Kidney glomerular epithelial cell (primary cell): ENCODE results near the gene STAG1.
"Not testable (repeated sequence)": the region's sequence is repeated elsewhere in the genome, so short reads cannot be mapped to it uniquely, and the experiment has no call there.

Experiments used
- DNase-seq: peaks from one replicate; lab custom pipeline; 2025; lab: John Stamatoyannopoulos, UW

STAG1 gene

DNA sequence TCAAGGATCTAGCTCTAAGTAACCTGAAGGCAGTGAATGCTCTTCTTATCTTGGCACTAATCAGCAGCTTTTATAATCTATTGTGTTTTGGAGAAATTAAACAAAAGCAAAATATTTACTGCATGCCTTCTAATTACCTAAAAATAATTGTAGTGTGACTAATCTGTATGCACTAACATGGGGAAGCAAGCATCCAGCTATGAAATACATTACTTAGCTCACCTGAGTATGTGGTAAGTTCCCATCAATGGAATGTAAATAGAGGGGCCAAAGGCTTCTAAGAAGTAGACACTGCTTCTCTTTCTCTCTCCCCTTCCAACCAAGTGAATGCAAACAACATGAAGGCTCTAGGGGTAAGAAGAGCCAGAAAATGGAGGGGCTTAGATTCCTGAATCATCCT, 165.6 kb downstream of the STAG1 start:
- DNase-seq: no peak

DNA sequence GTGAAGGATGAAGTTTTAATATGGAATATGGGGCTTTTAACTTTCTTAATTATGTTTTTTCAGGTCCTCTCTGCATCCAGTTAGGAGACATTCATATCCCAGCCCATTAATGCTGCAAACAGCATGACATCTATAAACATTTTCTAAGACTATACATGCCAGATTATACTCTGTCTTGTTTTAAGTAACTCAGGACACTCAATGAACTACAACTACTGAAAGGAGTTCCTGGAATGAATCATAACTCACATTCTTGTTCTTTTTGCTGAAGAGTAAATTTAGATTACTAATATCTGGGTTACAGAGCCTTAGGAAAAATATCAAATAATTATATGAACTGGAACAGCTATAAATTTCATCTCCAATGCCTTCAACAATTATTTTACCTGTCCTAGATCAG, 167.4 kb downstream of the STAG1 start:
- DNase-seq: no peak

- no peak for DNase-seq
Observed at GRCh38 chr3:136583823-136584222, 168.4 kb downstream of the STAG1 start.

DNA sequence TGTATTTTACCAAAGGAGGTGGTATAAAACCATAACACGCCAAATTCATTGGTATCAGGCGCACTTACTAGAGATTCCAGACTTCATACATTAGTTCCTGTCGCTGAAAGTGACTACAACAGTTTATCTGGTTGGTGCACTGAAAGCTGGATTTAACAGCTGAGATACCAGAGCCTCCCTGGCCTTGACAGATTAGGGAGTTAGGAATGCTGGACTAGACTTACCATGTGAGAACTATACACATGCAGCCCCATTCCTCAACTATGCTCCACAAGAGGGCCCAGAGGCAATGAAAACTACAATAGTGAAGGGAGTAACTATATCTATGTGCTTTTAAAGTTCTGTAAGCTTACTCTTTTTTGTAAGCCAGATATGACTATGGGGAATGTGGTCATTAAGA, 174.4 kb downstream of the STAG1 start:
- no peak for DNase-seq

DNA sequence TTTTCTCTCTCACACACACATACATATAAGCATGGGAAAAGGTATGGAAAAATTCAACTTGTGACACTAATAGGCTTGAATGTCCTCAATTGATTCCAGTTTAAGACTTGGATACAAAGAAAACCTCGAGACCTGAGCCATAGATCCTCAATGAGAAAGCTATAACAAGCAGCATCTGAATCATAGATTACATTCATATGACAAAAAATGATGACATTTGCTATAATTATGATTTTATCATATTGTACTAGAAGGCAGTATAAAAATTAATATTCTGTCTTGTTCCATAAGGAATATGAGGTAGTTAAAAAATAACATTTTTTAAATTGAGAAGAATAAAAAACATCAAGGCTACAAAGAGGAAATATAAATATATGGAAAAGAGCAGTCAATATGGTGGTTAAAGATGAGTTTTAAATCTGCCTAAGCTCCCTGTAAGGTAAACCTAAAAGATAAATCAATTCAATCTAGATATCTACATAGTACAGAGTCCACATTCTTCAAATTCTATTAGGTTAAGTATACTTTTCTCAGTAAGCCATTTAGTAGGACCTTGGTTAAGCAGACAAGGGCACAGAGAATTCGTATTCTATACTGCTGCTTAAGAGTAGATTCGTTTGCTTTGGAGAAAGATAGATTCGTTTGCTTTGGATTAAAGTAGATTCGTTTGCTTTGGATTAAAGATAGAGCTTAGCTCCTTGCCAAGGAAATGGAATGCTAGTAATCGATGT, 175.7 kb downstream of the STAG1 start:
- DNase-seq: no peak

DNA sequence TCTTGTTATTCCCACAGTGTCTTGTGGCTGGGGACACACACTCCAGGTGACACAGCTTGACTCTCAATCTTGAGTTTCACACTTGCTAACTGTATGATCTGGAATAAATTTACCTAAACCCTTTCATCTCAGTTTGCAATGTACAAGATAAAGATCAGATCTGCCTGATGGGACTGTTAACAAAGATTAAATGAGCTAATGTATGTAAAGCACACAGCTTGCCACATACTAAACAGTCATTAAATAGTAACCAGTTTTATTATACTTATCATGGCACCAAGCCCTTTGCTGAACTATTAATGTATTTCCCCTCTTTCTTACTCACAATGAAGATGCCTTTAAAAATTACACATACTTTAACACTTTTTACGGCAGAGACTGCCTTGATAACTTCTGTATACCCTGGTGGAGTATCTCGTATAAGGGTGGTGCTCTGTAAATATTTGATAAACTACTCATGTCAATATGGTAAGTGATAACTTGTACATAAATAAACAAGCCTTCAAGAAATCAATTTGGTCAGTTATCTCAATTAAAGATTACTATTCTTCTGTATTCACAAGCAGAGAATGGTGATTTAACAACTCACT, 184.5 kb downstream of the STAG1 start:
- DNase-seq: no peak

GRCh38 chr3:136564962-136565361, 187.2 kb downstream of the STAG1 start:
- not testable (repeated sequence) for DNase-seq

DNA sequence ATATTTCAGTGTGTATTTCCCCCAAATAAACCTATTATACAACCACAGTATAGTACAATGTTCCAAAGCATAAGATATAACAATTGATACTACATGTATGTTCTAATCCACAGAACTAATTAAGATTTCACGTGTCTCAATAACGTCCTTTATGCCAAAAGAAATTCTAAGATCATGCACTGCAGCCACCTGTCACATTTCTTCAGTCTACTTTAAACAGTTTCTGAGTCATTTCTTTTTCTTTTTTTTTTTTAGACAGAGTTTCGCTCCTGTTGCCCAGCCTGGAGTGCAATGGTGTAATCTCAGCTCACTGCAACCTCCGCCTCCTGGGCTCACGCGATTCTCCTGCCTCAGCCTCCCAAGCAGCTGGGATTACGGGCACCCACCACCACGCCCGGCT, 190.2 kb downstream of the STAG1 start:
- DNase-seq: no peak

DNA sequence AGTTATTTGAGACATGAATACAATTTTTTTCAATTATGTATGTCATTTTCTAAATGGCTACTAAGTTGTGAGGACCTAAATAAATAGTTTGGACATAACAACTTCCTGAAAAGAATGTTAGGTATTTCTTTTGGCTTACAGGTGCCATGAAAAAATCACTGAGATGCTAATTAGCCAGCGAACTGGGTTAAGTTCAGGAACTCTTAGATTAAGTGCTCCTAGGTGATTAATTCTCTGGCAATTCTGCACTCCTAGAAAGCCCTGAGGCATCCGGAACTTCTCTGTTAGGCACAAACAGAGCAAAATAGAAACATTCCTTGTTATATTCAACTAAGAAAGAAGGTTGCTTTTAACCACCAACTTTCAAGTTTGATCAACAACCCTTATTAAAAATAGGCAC, 192.3 kb downstream of the STAG1 start:
- DNase-seq: no peak

- not testable (repeated sequence) for DNase-seq
Observed at GRCh38 chr3:136549461-136549860, 202.7 kb downstream of the STAG1 start.

DNA sequence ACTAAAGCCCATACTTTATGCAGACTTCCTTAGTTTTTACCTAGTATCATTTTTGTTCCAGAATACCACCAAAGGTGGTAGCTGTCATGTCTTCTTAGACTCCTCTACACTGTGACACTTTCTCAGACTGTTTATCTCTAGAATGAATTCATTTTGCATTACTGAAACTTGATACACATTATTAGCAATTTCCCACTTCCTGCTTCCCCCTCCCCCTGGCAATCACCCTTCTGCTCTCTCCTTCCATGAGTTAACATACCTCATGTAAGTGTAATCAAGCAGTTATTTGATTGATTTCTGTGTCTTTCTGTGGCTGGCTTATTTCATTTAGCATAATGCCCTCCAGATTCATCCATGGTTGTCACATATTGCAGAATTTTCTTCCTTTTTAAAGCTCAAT, 204.9 kb downstream of the STAG1 start:
- peak; percentile 25 for DNase-seq

- DNase-seq: peak; percentile 32
Observed at GRCh38 chr3:136546720-136547119, 205.5 kb downstream of the STAG1 start.

DNA sequence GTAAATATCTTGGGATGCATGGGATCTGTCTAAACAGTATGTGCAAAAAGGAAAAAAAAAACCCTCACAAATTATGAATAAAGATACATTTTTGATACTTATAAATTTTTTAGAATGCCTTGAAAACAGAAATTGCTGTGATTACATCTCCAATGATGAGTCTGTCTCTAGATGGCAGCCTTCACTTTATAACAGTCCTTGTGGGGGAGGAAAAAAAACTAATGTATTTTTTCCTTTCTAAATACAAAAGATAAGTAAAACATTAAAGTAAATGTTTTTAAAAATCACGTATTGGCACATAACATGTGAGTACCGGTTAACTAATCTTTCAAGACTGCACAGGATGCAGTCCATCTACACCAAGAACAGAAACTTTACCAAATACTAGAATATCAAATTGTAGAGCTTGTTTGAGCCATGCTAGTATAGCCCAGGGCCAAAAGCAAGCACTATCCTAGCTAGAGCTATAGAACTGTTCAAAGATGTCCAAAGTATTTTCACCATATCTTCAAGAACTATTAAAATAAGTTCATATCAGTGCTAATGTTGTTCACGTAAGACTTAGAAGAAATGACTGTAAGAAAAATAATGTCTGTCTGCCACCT, 206.4 kb downstream of the STAG1 start:
- DNase-seq: peak; percentile 26

- DNase-seq: no peak
Observed at GRCh38 chr3:136544532-136544931, 207.6 kb downstream of the STAG1 start.

GRCh38 chr3:136543385-136543784, 208.8 kb downstream of the STAG1 start:
- no peak for DNase-seq

DNA sequence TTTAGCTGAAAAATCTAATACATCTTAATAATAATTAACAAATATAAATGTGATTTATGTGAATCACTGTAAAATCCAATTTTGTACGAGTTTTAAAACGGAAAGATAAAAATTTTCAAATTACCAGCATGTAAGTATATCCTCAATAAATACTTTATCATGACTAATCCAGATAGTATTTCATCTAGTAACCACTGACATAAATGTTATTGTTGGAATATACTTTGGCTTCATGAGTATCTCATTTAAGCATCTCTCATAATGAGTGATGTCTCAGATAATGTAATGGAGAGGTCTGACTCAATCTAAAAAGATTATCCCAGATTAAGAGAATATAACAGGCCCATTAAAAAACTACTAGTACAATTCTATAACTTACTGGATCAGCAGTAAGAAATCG, 216.3 kb downstream of the STAG1 start:
- no peak for DNase-seq

- DNase-seq: no peak
Observed at GRCh38 chr3:136532766-136533165, 219.4 kb downstream of the STAG1 start.

GRCh38 chr3:136518102-136518501, 234.1 kb downstream of the STAG1 start:
- no peak for DNase-seq

DNA sequence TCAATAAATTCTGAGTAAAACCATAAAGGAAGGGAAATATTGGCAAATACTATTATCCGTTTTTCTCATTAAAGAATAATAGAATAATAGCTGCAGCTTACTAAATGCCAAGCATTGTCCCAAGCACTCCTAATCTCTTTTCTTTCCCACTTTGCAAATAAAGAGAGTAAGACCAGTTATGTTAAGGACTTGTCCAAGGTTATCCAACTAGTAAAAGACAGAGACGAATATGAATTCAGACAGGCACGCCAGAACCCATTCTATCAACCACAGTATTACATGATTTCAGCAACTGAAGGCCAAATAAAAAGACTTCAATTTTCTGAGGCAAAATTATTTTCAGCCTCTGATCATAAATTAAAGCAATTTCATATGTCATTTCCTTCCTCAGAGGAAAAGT, 235.5 kb downstream of the STAG1 start:
- DNase-seq: no peak

- no peak for DNase-seq
Observed at GRCh38 chr3:136516095-136516494, 236.1 kb downstream of the STAG1 start.

GRCh38 chr3:136514533-136514932, 237.6 kb downstream of the STAG1 start:
- DNase-seq: not testable (repeated sequence)

DNA sequence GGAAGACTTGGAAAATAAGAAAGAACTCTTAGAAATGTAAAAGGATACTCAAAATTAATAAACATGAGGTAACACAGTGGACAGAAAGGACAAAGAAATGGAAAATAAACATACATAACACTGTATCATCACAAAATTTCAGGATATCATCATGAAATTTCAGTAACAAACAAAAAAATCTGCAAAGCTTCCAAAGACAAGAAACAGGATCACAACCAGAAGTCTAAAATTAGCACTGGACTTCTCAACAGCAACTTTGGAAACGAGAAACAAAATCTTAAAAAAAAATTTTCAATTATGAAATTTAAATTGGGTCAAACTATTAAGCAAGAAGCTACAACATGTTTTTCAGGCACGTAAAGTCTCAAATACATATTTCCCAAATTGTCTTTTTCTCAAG, 238.8 kb downstream of the STAG1 start:
- no peak for DNase-seq

DNA sequence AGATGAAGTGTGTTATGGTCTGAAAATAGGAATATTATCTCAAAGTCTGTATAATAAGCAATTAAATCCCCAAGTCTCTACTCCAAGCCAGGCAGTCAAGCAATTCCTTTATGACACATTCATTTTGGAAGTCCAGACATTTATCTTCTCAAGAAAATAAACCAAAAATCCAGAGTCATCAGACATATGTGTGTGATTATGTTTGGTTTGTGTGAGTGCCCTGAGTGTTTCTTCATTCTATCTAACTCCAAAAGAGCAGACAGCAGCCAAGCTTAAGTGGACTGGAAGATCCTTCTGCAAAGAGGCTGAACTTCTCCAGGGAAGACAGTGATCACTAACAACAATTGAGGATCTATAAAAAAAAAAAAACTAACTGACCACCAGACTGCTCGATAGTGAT, 239.8 kb downstream of the STAG1 start:
- no peak for DNase-seq

DNA sequence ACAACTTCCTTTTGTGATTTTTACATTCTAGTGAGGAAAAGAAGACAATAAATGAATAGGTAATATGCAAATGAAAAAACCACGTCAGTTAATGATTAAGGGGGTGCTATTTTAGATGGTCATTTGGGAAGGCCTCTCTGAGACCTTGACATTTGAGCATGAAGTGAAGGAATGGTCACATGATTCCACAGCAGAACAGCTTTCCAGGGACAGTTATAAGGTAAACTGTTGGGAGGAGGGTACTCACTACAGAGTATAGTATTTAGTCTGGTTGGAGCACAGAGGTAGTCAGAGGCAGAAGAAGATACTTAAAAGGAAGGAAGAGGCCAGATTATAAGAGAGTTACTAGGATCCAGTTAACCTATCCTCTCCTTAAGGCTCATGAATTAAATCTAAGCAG, 246.5 kb downstream of the STAG1 start:
- DNase-seq: no peak
